ENCODE measurements around the gene DIPK1C.

The DIPK1C gene

GRCh38 chr18:74456017-74456348 is 1.1 kb downstream of the DIPK1C start:
- Mint-ChIP-seq H3K4me1 (peaks cover 7% of the 10 kb centered on the region), H3K27ac (ENCODE audit: low read depth) (no peak overlapping the region), H3K27me3 (peaks cover 75% of the 10 kb centered on the region), H3K9me3 (no peaks in the 10 kb centered on the region), H3K36me3 (ENCODE audit: insufficient read depth) (peaks cover 2% of the 10 kb centered on the region), H3K4me3 (no peak overlapping the region)
- DNase-seq (ENCODE audit: low spot score in 2 of 2): no peak
- ATAC-seq (replicated peaks; ENCODE audit: extremely low read depth, poor library complexity, severe bottlenecking): no peak

GRCh38 chr18:74455386-74455785 is 1.7 kb downstream of the DIPK1C start:
- H3K4me3 Mint-ChIP-seq: no peak overlapping the region
- no peak overlapping the region for H3K27ac Mint-ChIP-seq (ENCODE audit: low read depth)
- DNase-seq (ENCODE audit: low spot score in 2 of 2): no peak
- H3K27me3 Mint-ChIP-seq: peaks cover 75% of the 10 kb centered on the region
- no peak for ATAC-seq (replicated peaks; ENCODE audit: extremely low read depth, poor library complexity, severe bottlenecking)
- H3K4me1 Mint-ChIP-seq: peaks cover 7% of the 10 kb centered on the region
- no peaks in the 10 kb centered on the region for H3K9me3 Mint-ChIP-seq
- H3K36me3 Mint-ChIP-seq (ENCODE audit: insufficient read depth): peaks cover 2% of the 10 kb centered on the region

GRCh38 chr18:74454279-74454751 is 2.8 kb downstream of the DIPK1C start:
- Mint-ChIP-seq H3K9me3 (no peaks in the 10 kb centered on the region), H3K4me1 (peaks cover 7% of the 10 kb centered on the region), H3K27ac (ENCODE audit: low read depth) (no peak overlapping the region), H3K4me3 (no peak overlapping the region), H3K36me3 (ENCODE audit: insufficient read depth) (peaks cover 2% of the 10 kb centered on the region), H3K27me3 (peaks cover 71% of the 10 kb centered on the region)
- DNase-seq (ENCODE audit: low spot score in 2 of 2) (no peak), ATAC-seq (replicated peaks; ENCODE audit: extremely low read depth, poor library complexity, severe bottlenecking) (no peak)

- peaks cover 2% of the 10 kb centered on the region for H3K36me3 Mint-ChIP-seq (ENCODE audit: insufficient read depth)
- no peak overlapping the region for H3K27ac Mint-ChIP-seq (ENCODE audit: low read depth)
- ATAC-seq (replicated peaks; ENCODE audit: extremely low read depth, poor library complexity, severe bottlenecking): no peak
- peaks cover 7% of the 10 kb centered on the region for H3K4me1 Mint-ChIP-seq
- H3K4me3 Mint-ChIP-seq: no peak overlapping the region
- no peak for DNase-seq (ENCODE audit: low spot score in 2 of 2)
- H3K9me3 Mint-ChIP-seq: no peaks in the 10 kb centered on the region
- H3K27me3 Mint-ChIP-seq: peaks cover 74% of the 10 kb centered on the region
Measured at GRCh38 chr18:74453642-74454198, 3.4 kb downstream of the DIPK1C start.

GRCh38 chr18:74453016-74453566 is 4.0 kb downstream of the DIPK1C start:
- H3K4me1 Mint-ChIP-seq: peaks cover 7% of the 10 kb centered on the region
- H3K9me3 Mint-ChIP-seq: no peaks in the 10 kb centered on the region
- peaks cover 74% of the 10 kb centered on the region for H3K27me3 Mint-ChIP-seq
- DNase-seq (ENCODE audit: low spot score in 2 of 2): no peak
- no peak for ATAC-seq (replicated peaks; ENCODE audit: extremely low read depth, poor library complexity, severe bottlenecking)
- H3K36me3 Mint-ChIP-seq (ENCODE audit: insufficient read depth): peaks cover 2% of the 10 kb centered on the region
- H3K4me3 Mint-ChIP-seq: no peak overlapping the region
- no peak overlapping the region for H3K27ac Mint-ChIP-seq (ENCODE audit: low read depth)

GRCh38 chr18:74451148-74451547 is 6.0 kb downstream of the DIPK1C start:
- Mint-ChIP-seq H3K27me3 (peaks cover 73% of the 10 kb centered on the region), H3K9me3 (no peaks in the 10 kb centered on the region), H3K4me3 (no peak overlapping the region), H3K4me1 (no peaks in the 10 kb centered on the region), H3K27ac (ENCODE audit: low read depth) (no peak overlapping the region), H3K36me3 (ENCODE audit: insufficient read depth) (no peaks in the 10 kb centered on the region)
- DNase-seq (ENCODE audit: low spot score in 2 of 2) (no peak), ATAC-seq (replicated peaks; ENCODE audit: extremely low read depth, poor library complexity, severe bottlenecking) (no peak)

GRCh38 chr18:74450626-74451025 is 6.5 kb downstream of the DIPK1C start:
- no peak overlapping the region for H3K27ac Mint-ChIP-seq (ENCODE audit: low read depth)
- no peaks in the 10 kb centered on the region for H3K9me3 Mint-ChIP-seq
- no peak overlapping the region for H3K4me3 Mint-ChIP-seq
- ATAC-seq (replicated peaks; ENCODE audit: extremely low read depth, poor library complexity, severe bottlenecking): no peak
- no peaks in the 10 kb centered on the region for H3K36me3 Mint-ChIP-seq (ENCODE audit: insufficient read depth)
- DNase-seq (ENCODE audit: low spot score in 2 of 2): no peak
- peaks cover 76% of the 10 kb centered on the region for H3K27me3 Mint-ChIP-seq
- no peaks in the 10 kb centered on the region for H3K4me1 Mint-ChIP-seq

- Mint-ChIP-seq H3K27me3 (peaks cover 78% of the 10 kb centered on the region), H3K4me1 (no peaks in the 10 kb centered on the region), H3K4me3 (no peak overlapping the region), H3K9me3 (no peaks in the 10 kb centered on the region), H3K36me3 (ENCODE audit: insufficient read depth) (no peaks in the 10 kb centered on the region), H3K27ac (ENCODE audit: low read depth) (no peak overlapping the region)
- ATAC-seq (replicated peaks; ENCODE audit: extremely low read depth, poor library complexity, severe bottlenecking): no peak
- no peak for DNase-seq (ENCODE audit: low spot score in 2 of 2)
Measured at GRCh38 chr18:74447404-74448152, 9.5 kb downstream of the DIPK1C start.

GRCh38 chr18:74446631-74447403 is 10.3 kb downstream of the DIPK1C start:
- Mint-ChIP-seq H3K4me3 (no peak overlapping the region), H3K27ac (ENCODE audit: low read depth) (no peak overlapping the region), H3K9me3 (no peaks in the 10 kb centered on the region), H3K4me1 (no peaks in the 10 kb centered on the region), H3K27me3 (peaks cover 76% of the 10 kb centered on the region), H3K36me3 (ENCODE audit: insufficient read depth) (no peaks in the 10 kb centered on the region)
- no peak for DNase-seq (ENCODE audit: low spot score in 2 of 2)
- no peak for ATAC-seq (replicated peaks; ENCODE audit: extremely low read depth, poor library complexity, severe bottlenecking)

GRCh38 chr18:74446178-74446577 is 10.9 kb downstream of the DIPK1C start:
- Mint-ChIP-seq H3K27me3 (peaks cover 69% of the 10 kb centered on the region), H3K4me1 (no peaks in the 10 kb centered on the region), H3K36me3 (ENCODE audit: insufficient read depth) (no peaks in the 10 kb centered on the region), H3K27ac (ENCODE audit: low read depth) (no peak overlapping the region), H3K9me3 (no peaks in the 10 kb centered on the region), H3K4me3 (no peak overlapping the region)
- DNase-seq (ENCODE audit: low spot score in 2 of 2) (no peak), ATAC-seq (replicated peaks; ENCODE audit: extremely low read depth, poor library complexity, severe bottlenecking) (no peak)

GRCh38 chr18:74445585-74445984 is 11.5 kb downstream of the DIPK1C start:
- Mint-ChIP-seq H3K36me3 (ENCODE audit: insufficient read depth) (no peaks in the 10 kb centered on the region), H3K27ac (ENCODE audit: low read depth) (no peak overlapping the region), H3K4me1 (no peaks in the 10 kb centered on the region), H3K4me3 (no peak overlapping the region), H3K9me3 (no peaks in the 10 kb centered on the region), H3K27me3 (peaks cover 63% of the 10 kb centered on the region)
- DNase-seq (ENCODE audit: low spot score in 2 of 2) (no peak), ATAC-seq (replicated peaks; ENCODE audit: extremely low read depth, poor library complexity, severe bottlenecking) (no peak)

- Mint-ChIP-seq H3K9me3 (no peaks in the 10 kb centered on the region), H3K36me3 (ENCODE audit: insufficient read depth) (no peaks in the 10 kb centered on the region), H3K4me1 (no peaks in the 10 kb centered on the region), H3K27ac (ENCODE audit: low read depth) (no peak overlapping the region), H3K4me3 (no peak overlapping the region), H3K27me3 (peaks cover 57% of the 10 kb centered on the region)
- no peak for DNase-seq (ENCODE audit: low spot score in 2 of 2)
- no peak for ATAC-seq (replicated peaks; ENCODE audit: extremely low read depth, poor library complexity, severe bottlenecking)
Measured at GRCh38 chr18:74444104-74444503, 13.0 kb downstream of the DIPK1C start.

Measured in central memory CD8-positive, alpha-beta T cell (primary cell).